CMK (cell line): ENCODE results near the gene HCN3.
"Not testable (repeated sequence)": the region's sequence is repeated elsewhere in the genome, so short reads cannot be mapped to it uniquely, and the experiment has no call there.

Experiments used
- DNase-seq: peaks from one replicate; pipeline ENCODE4 v3.0.0-alpha.2; 2010; ENCODE audit warnings: low read depth

Gene HCN3

GRCh38 chr1:155284476-155284875 is 7.2 kb downstream of the HCN3 start:
- DNase-seq, result no peak

- DNase-seq, result no peak
These were observed 7.8 kb downstream of the HCN3 start for GRCh38 chr1:155285063-155285462.

GRCh38 chr1:155285631-155286044 is 8.4 kb downstream of the HCN3 start:
- no peak for DNase-seq

GRCh38 chr1:155286544-155286943 is 9.3 kb downstream of the HCN3 start:
- no peak for DNase-seq

- no peak for DNase-seq
These were observed 10.8 kb downstream of the HCN3 start for GRCh38 chr1:155287987-155288543.

- not testable (repeated sequence) for DNase-seq
These were observed 13.7 kb downstream of the HCN3 start for GRCh38 chr1:155291006-155291405.

GRCh38 chr1:155293086-155293749 is 16.0 kb downstream of the HCN3 start:
- no peak for DNase-seq

GRCh38 chr1:155294520-155295182 is 17.4 kb downstream of the HCN3 start:
- DNase-seq, result no peak

GRCh38 chr1:155295183-155295941 is 18.1 kb downstream of the HCN3 start:
- DNase-seq, result no peak

- DNase-seq, result no peak
These were observed 18.6 kb downstream of the HCN3 start for GRCh38 chr1:155295942-155296267.

- no peak for DNase-seq
These were observed 19.4 kb downstream of the HCN3 start for GRCh38 chr1:155296661-155297060.

- DNase-seq, result no peak
These were observed 20.1 kb downstream of the HCN3 start for GRCh38 chr1:155297384-155297783.

- DNase-seq, result no peak
These were observed 22.8 kb downstream of the HCN3 start for GRCh38 chr1:155300024-155300423.

GRCh38 chr1:155300553-155301329 is 23.5 kb downstream of the HCN3 start:
- DNase-seq, result no peak

GRCh38 chr1:155301342-155301841 is 24.1 kb downstream of the HCN3 start, which contains the start of gene PKLR:
Gene PKLR (minus strand): TSS chr1:155301438. CDS start chr1:155301395, 43 bp downstream.
- no peak for DNase-seq

- DNase-seq, result no peak
These were observed 27.3 kb downstream of the HCN3 start for GRCh38 chr1:155304558-155305063.

- DNase-seq, result no peak
These were observed 28.7 kb downstream of the HCN3 start for GRCh38 chr1:155305881-155306391.

GRCh38 chr1:155307247-155307740 is 30.0 kb downstream of the HCN3 start:
- no peak for DNase-seq

GRCh38 chr1:155308493-155309422 is 31.5 kb downstream of the HCN3 start, which contains the start of gene FDPS:
Gene FDPS (plus strand): TSS chr1:155308866. CDS start chr1:155309790, 924 bp downstream.
- DNase-seq, result peak; percentile 97
